ENCODE results near the gene NFATC4. TPM values are rescaled to one million over a fixed set of nuclear protein-coding genes. Genes with fewer than 3 reads are reported as not detected.

Gene NFATC4
- total RNA-seq, 1 donor from 2014 or later = 44.3 TPM

DNA sequence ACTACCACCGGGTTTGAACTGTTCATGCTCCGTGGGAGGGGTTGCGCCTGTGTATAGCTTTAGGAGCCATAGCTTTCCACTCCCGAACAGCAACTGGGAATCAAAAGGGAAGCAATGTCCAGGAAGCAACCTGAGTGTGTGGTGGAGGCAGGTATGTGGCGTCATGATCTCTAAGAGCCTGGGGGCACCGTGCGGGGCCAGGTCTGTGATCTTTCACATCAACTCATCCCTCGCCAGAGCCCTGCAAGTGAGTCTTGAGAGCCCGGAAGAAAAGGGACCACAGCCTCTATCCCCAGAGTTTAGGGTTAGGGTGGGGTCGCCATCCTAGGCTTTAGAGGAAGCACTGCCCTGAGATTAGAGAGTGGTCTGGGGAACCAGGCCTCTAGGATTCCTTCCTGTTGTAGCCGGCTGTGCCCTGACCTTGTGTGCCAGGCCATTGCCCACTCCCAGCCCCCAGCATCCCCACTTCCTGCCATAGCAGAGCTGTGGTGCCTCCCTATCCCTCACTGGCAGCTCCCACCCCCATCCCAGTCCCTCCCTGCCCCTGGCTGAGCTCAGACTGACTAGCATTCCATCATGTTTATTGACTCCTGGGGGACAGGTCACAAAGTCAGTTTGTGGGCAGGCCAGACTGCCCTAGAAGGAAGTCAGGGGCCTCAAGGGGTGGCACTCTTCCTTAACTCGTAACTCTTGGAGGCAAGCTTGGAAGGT is 32.4 kb upstream of the NFATC4 start:
- no peak overlapping the region for H3K27ac Mint-ChIP-seq (ENCODE audit: unreplicated experiment)
- H3K27me3 Mint-ChIP-seq (ENCODE audit: low read depth) = peaks cover 98% of the 10 kb centered on the region
- DNase-seq (ENCODE audit: low read depth, low spot score) = no peak
- H3K36me3 Mint-ChIP-seq (ENCODE audit: low read depth) = no peaks in the 10 kb centered on the region
- no peak overlapping the region for H3K4me3 Mint-ChIP-seq
- H3K9me3 Mint-ChIP-seq = no peaks in the 10 kb centered on the region
- peaks cover 11% of the 10 kb centered on the region for H3K4me1 Mint-ChIP-seq
- TF ChIP-seq, protein P1, sequence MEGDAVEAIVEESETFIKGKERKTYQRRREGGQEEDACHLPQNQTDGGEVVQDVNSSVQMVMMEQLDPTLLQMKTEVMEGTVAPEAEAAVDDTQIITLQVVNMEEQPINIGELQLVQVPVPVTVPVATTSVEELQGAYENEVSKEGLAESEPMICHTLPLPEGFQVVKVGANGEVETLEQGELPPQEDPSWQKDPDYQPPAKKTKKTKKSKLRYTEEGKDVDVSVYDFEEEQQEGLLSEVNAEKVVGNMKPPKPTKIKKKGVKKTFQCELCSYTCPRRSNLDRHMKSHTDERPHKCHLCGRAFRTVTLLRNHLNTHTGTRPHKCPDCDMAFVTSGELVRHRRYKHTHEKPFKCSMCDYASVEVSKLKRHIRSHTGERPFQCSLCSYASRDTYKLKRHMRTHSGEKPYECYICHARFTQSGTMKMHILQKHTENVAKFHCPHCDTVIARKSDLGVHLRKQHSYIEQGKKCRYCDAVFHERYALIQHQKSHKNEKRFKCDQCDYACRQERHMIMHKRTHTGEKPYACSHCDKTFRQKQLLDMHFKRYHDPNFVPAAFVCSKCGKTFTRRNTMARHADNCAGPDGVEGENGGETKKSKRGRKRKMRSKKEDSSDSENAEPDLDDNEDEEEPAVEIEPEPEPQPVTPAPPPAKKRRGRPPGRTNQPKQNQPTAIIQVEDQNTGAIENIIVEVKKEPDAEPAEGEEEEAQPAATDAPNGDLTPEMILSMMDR (conservative IDR thresholded peaks at IDR 0.05) = no peak

DNA sequence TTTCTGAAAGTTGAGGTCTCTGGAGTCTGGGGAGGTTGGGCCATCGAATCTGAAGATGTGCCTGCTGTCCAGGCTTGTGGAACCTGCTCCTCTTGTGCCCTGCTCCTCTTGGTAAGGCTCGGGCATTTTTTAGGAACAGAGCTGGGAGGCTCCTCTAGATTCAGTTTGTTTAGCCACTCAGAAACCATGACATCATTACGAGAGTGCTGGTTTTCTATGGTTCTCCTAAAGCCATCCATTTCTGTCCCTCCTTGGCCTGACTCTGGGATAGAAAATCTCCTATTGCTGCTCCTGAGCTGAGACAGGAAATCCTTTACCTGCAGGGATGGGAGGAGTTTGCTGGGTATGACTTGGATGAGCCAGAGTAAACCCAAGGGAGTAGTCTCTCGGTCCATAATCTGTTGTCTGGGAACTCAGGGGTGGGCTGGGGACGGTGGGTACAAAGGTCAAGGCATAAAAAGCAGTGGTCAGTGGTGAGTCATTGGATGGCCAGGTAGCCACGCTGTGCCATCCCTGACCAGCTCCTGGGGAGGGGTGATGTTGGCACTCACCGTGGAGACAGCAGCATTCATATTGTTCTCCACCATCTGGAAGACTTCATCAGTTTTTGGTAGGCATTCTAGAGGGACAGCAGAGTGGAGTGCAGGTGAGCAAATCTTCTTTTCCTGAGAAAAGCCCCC is 30.7 kb upstream of the NFATC4 start:
- Mint-ChIP-seq H3K9me3 (no peaks in the 10 kb centered on the region), H3K36me3 (ENCODE audit: low read depth) (no peaks in the 10 kb centered on the region), H3K27ac (ENCODE audit: unreplicated experiment) (no peak overlapping the region), H3K27me3 (ENCODE audit: low read depth) (peaks cover 99% of the 10 kb centered on the region), H3K4me3 (no peak overlapping the region), H3K4me1 (peaks cover 7% of the 10 kb centered on the region)
- TF ChIP-seq, protein P1 (conservative IDR thresholded peaks at IDR 0.05) = no peak
- DNase-seq (ENCODE audit: low read depth, low spot score) = no peak

DNA sequence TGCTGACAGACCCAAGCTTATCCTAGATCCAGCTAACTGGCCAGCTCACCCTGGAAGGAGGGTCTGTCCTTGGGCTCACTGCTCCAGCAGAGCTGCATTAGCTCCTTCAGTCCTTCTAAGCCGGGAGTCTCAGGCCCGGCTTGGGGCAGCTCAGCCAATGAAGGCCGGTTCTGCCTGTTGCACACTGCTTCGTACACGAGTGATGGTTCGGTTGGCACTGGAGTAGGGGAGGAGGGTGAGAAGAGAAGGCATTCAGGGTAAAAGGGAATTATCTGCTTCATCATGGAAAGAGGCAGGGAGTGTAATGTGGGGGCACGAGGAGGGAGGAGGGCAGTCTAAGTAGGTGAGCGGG is 30.2 kb upstream of the NFATC4 start:
- Mint-ChIP-seq H3K4me1 (peaks cover 5% of the 10 kb centered on the region), H3K27me3 (ENCODE audit: low read depth) (peaks cover 98% of the 10 kb centered on the region), H3K4me3 (no peak overlapping the region), H3K36me3 (ENCODE audit: low read depth) (no peaks in the 10 kb centered on the region), H3K9me3 (no peaks in the 10 kb centered on the region), H3K27ac (ENCODE audit: unreplicated experiment) (no peak overlapping the region)
- TF ChIP-seq, protein P1 (conservative IDR thresholded peaks at IDR 0.05) = no peak
- no peak for DNase-seq (ENCODE audit: low read depth, low spot score)

DNA sequence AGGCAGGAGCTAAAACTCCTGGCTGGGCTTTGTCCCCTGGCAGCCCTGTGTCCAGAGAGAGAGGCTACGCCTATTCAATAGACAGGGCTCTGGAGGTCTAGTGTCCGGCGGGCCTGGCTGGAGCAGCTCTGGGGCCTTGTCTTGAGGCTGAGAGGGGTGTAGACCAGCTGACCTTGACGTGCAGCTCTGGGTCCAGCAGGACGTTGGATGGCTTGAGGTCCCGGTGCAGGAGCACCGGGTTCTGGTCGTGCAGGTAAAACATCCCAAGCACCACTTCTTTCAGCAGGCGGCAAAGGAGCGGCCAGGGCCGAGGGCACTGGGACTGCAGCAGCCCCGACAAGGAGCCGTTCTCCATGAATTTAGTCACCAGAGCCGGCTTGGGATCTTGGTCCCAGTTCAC is 29.1 kb upstream of the NFATC4 start:
- H3K4me1 Mint-ChIP-seq = peaks cover 5% of the 10 kb centered on the region
- TF ChIP-seq, protein P1 (conservative IDR thresholded peaks at IDR 0.05) = no peak
- H3K4me3 Mint-ChIP-seq = no peak overlapping the region
- peaks cover 97% of the 10 kb centered on the region for H3K27me3 Mint-ChIP-seq (ENCODE audit: low read depth)
- no peaks in the 10 kb centered on the region for H3K9me3 Mint-ChIP-seq
- no peak for DNase-seq (ENCODE audit: low read depth, low spot score)
- H3K27ac Mint-ChIP-seq (ENCODE audit: unreplicated experiment) = no peak overlapping the region
- no peaks in the 10 kb centered on the region for H3K36me3 Mint-ChIP-seq (ENCODE audit: low read depth)

DNA sequence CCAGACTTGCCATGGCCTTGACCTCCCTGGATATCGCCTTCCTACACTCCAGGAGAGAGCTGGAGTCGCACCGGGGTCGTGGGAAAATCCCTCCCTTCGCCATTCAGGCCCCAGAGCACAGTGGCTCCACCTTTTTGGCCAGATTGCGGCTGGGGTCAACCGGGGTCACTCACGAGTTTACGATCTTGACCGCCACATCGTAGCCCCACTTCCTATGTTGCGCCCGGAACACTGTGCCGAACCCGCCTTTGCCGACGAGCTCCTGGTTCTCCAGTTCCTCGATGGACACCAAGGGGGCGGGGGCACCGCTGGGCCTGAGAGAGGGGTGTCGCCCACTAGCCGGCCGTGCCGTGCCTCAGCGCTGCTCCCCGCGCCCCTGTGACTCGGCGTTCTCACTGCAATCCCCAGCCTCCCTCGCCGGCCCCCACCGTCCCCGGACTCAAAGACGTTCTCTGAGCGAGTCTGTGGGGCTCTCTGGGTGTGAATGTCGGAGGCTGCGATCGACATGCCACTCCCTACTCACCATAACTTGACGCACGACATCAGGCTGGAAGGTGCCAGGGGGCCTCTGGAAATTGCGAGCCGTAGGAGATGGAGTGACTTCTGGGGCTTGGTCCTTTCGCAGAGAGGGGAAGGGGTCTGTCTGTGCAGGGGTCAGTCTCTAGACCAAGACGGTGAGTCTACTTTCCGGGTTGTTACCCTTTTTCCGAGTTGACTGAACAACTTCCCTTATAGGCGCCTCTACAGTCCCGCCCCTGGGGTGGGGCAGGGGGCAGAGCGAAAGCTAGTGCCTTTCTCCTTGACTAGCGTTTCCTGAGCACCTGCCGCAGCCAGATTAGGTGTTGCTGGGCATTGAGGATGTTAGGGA is 28.5 kb upstream of the NFATC4 start, which contains the start of gene RIPK3:
RIPK3 (minus strand) TSS at position 708 of the 868 bp plus-strand sequence; CDS start at position 543, 165 bp downstream.
- H3K4me3 Mint-ChIP-seq = no peak within 1 kb of the TSS
- no peak within 1 kb of the TSS for H3K27ac Mint-ChIP-seq (ENCODE audit: unreplicated experiment)
- TF ChIP-seq, protein P1 (conservative IDR thresholded peaks at IDR 0.05) = no peak
- no peaks in the 10 kb centered on the region for H3K36me3 Mint-ChIP-seq (ENCODE audit: low read depth)
- peaks cover 96% of the 10 kb centered on the region for H3K27me3 Mint-ChIP-seq (ENCODE audit: low read depth)
- H3K9me3 Mint-ChIP-seq = no peaks in the 10 kb centered on the region
- peaks cover 5% of the 10 kb centered on the region for H3K4me1 Mint-ChIP-seq
- no peak for DNase-seq (ENCODE audit: low read depth, low spot score)

Data from neural crest cell (in vitro differentiated cells).